AG09319 (cell line): Measurements from ENCODE around the gene GNG7.
"Not testable (repeated sequence)": the region's sequence is repeated elsewhere in the genome, so short reads cannot be mapped to it uniquely, and the experiment has no call there.

Experiments
- DNase-seq: peaks from one replicate; pipeline ENCODE4 v3.0.0-alpha.2; 2010; ENCODE audit warnings: low read depth; ENCODE audit errors: extremely low read depth
- CTCF ChIP-seq: IDR thresholded peaks from 2 replicates; pipeline ENCODE4 v1.5.1; 2011; ENCODE audit warnings: low read depth, mild to moderate bottlenecking, inconsistent platforms, low read length, moderate library complexity

The GNG7 gene

GRCh38 chr19:2549701-2550191 lies 152.7 kb downstream of the GNG7 start:
- TF ChIP-seq CTCF, result no peak
- peak; percentile 62 for DNase-seq

GRCh38 chr19:2548966-2549365 lies 153.5 kb downstream of the GNG7 start:
- no peak for TF ChIP-seq CTCF
- no peak for DNase-seq

GRCh38 chr19:2547721-2548120 lies 154.8 kb downstream of the GNG7 start:
- no peak for DNase-seq
- TF ChIP-seq CTCF, result no peak

GRCh38 chr19:2547033-2547680 lies 155.3 kb downstream of the GNG7 start:
- no peak for TF ChIP-seq CTCF
- no peak for DNase-seq

- no peak for TF ChIP-seq CTCF
- no peak for DNase-seq
Observed at GRCh38 chr19:2546128-2547032, 156.1 kb downstream of the GNG7 start.

- not testable (repeated sequence) for DNase-seq
Observed at GRCh38 chr19:2545416-2546127, 156.9 kb downstream of the GNG7 start.

GRCh38 chr19:2544576-2545415 lies 157.7 kb downstream of the GNG7 start:
- no peak for DNase-seq
- no peak for TF ChIP-seq CTCF
